Liver (tissue), 3 donors: ENCODE measurements around the gene UGGT2.

Experiments
- ATF3 ChIP-seq: IDR thresholded peaks from 2 replicates; pipeline ENCODE4 v1.6.1; 2016; ENCODE audit warnings: antibody characterized with exemption
- CTCF ChIP-seq: fragments of 150-350 bp; IDR thresholded peaks from 2 replicates; pipeline ENCODE4 v1.5.1; 2017; ENCODE audit warnings: improper control_type of control experiment, low read depth, low read length; ENCODE audit not compliant: missing input control
- EGR1 ChIP-seq, 2 donors: IDR thresholded peaks; 2 replicates each; pipeline ENCODE4 v1.6.1; 2016 to 2018; ENCODE audit warnings: antibody characterized with exemption in 2 of 2, low read depth in 2 of 2
- GABPA ChIP-seq, 2 donors: IDR thresholded peaks in 1 of 2; conservative IDR thresholded peaks in 1 of 2; 2 replicates each; pipeline ENCODE4 v1.6.1; 2016; ENCODE audit warnings: antibody characterized with exemption in 2 of 2, mild to moderate bottlenecking in 1 of 2, moderate library complexity in 1 of 2
- MAX ChIP-seq: IDR thresholded peaks from 2 replicates; pipeline ENCODE4 v1.6.1; 2016; ENCODE audit warnings: antibody characterized with exemption
- RAD21 ChIP-seq, 2 donors: IDR thresholded peaks; 2 replicates each; pipeline ENCODE4 v1.6.1; 2016; ENCODE audit warnings: antibody characterized with exemption in 2 of 2, mild to moderate bottlenecking in 2 of 2
- REST ChIP-seq: IDR thresholded peaks from 2 replicates; pipeline ENCODE4 v1.6.1; 2016; ENCODE audit warnings: antibody characterized with exemption, mild to moderate bottlenecking
- donor health status: healthy.
- donor health status: healthy.

GRCh38 chr13:95788100-95788463 is 265.1 kb downstream of the UGGT2 start:
- no peak for TF ChIP-seq CTCF
- no peak for TF ChIP-seq RAD21 (IDR thresholded peaks at IDR 0.05)
- TF ChIP-seq MAX, result no peak
- TF ChIP-seq REST, result no peak
- no peak for TF ChIP-seq GABPA (IDR thresholded peaks at IDR 0.05 in 1 of 2, conservative IDR thresholded peaks at IDR 0.05 in 1 of 2)
- TF ChIP-seq ATF3, result no peak
- TF ChIP-seq EGR1 (IDR thresholded peaks at IDR 0.05; ENCODE audit: low read depth in 2 of 2), result no peak
